SIG-M5 (cell line): ENCODE measurements around the gene RFXANK.
"Not testable (repeated sequence)": the region's sequence is repeated elsewhere in the genome, so short reads cannot be mapped to it uniquely, and the experiment has no call there.

Source experiments
- DNase-seq: peaks from one replicate; lab custom pipeline; 2025; lab: John Stamatoyannopoulos, UW

The RFXANK gene

GRCh38 chr19:19192078-19192882, at the start of gene RFXANK, which contains the start of gene BORCS8:
TSS of gene RFXANK (plus strand) at chr19:19192258. CDS start at chr19:19193947, 1,689 bp downstream.
TSS of gene BORCS8 (minus strand) at chr19:19192152. CDS start at chr19:19192117, 35 bp downstream.
- peak; percentile 89 for DNase-seq

- no peak for DNase-seq
These were observed 49.7 kb upstream of the RFXANK start for GRCh38 chr19:19142347-19142746.

- DNase-seq, result no peak
These were observed 46.8 kb upstream of the RFXANK start for GRCh38 chr19:19145281-19145680.

GRCh38 chr19:19145684-19146608, 46.1 kb upstream of the RFXANK start:
- DNase-seq, result no peak

GRCh38 chr19:19146865-19147264, 45.2 kb upstream of the RFXANK start:
- DNase-seq, result no peak

- DNase-seq, result no peak
These were observed 44.7 kb upstream of the RFXANK start for GRCh38 chr19:19147344-19147743.

GRCh38 chr19:19148504-19148903, 43.6 kb upstream of the RFXANK start:
- not testable (repeated sequence) for DNase-seq

GRCh38 chr19:19149435-19149834, 42.6 kb upstream of the RFXANK start:
- DNase-seq, result no peak

- DNase-seq, result no peak
These were observed 40.6 kb upstream of the RFXANK start for GRCh38 chr19:19151418-19151817.

- DNase-seq, result no peak
These were observed 39.2 kb upstream of the RFXANK start for GRCh38 chr19:19152668-19153384.

GRCh38 chr19:19154768-19155494, 37.1 kb upstream of the RFXANK start:
- DNase-seq, result no peak

- no peak for DNase-seq
These were observed 36.4 kb upstream of the RFXANK start for GRCh38 chr19:19155495-19156219.

GRCh38 chr19:19157808-19158207, 34.2 kb upstream of the RFXANK start:
- no peak for DNase-seq

GRCh38 chr19:19159534-19159933, 32.5 kb upstream of the RFXANK start:
- DNase-seq, result no peak

GRCh38 chr19:19160461-19161035, 31.5 kb upstream of the RFXANK start:
- no peak for DNase-seq

- no peak for DNase-seq
These were observed 29.6 kb upstream of the RFXANK start for GRCh38 chr19:19162495-19162894.

GRCh38 chr19:19165396-19165795, 26.7 kb upstream of the RFXANK start:
- DNase-seq, result no peak

GRCh38 chr19:19167612-19168011, 24.4 kb upstream of the RFXANK start:
- DNase-seq, result no peak

- DNase-seq, result no peak
These were observed 22.6 kb upstream of the RFXANK start for GRCh38 chr19:19169236-19170052.
